H9 (cell line): ENCODE data around the gene TLK1. TPM values are rescaled to one million over a fixed set of nuclear protein-coding genes. Genes with fewer than 3 reads are reported as not detected.

ENCODE experiments used
- DNase-seq: peaks from one replicate; pipeline ENCODE4 v3.0.0-alpha.2; 2017
- H2AFZ ChIP-seq: one replicate; pipeline ENCODE4 v1.6.1; 2013; ENCODE audit warnings: mild to moderate bottlenecking, low read length, control low read depth, moderate library complexity
- H2AK5ac ChIP-seq: 2 replicates; pipeline ENCODE4 v1.6.1; 2013; ENCODE audit warnings: low read length, control low read depth, mixed read lengths; ENCODE audit not compliant: insufficient read length
- H2BK120ac ChIP-seq: one replicate; pipeline ENCODE4 v1.6.1; 2013; ENCODE audit warnings: low read depth, mild to moderate bottlenecking, low read length, control low read depth, inconsistent platforms; ENCODE audit not compliant: poor library complexity, severe bottlenecking
- H2BK12ac ChIP-seq: 2 replicates; pipeline ENCODE4 v1.6.1; 2013; ENCODE audit warnings: low read length, control low read depth, mixed read lengths, low read depth; ENCODE audit not compliant: insufficient read length
- H2BK15ac ChIP-seq: 2 replicates; pipeline ENCODE4 v1.6.1; 2013; ENCODE audit warnings: low read depth, low read length, control low read depth
- H2BK20ac ChIP-seq: one replicate; pipeline ENCODE4 v1.6.1; 2013; ENCODE audit warnings: low read depth, mild to moderate bottlenecking, low read length, control low read depth, inconsistent platforms; ENCODE audit not compliant: poor library complexity, severe bottlenecking
- H2BK5ac ChIP-seq: 2 replicates; pipeline ENCODE4 v1.6.1; 2013; ENCODE audit warnings: low read length, control low read depth, mixed read lengths; ENCODE audit not compliant: insufficient read length
- H3K14ac ChIP-seq: 2 replicates; pipeline ENCODE4 v1.6.1; 2013; ENCODE audit warnings: low read length, control low read depth; ENCODE audit not compliant: insufficient read depth
- H3K18ac ChIP-seq: 2 replicates; pipeline ENCODE4 v1.6.1; 2013; ENCODE audit warnings: low read depth, mild to moderate bottlenecking, mixed read lengths, low read length, control low read depth; ENCODE audit not compliant: insufficient read length
- H3K23ac ChIP-seq: 2 replicates; pipeline ENCODE4 v1.6.1; 2013; ENCODE audit warnings: low read length, control low read depth, mixed read lengths, low read depth; ENCODE audit not compliant: insufficient read length
- H3K23me2 ChIP-seq: 2 replicates; pipeline ENCODE4 v1.6.1; 2013; ENCODE audit warnings: low read depth, mild to moderate bottlenecking, mixed read lengths, low read length, control low read depth; ENCODE audit not compliant: insufficient read length, poor library complexity, severe bottlenecking
- H3K27ac ChIP-seq: 2 replicates; pipeline ENCODE4 v1.5.1; 2013; ENCODE audit warnings: low read length, control low read depth, mixed read lengths, low read depth; ENCODE audit not compliant: insufficient read length
- H3K27me3 ChIP-seq: 2 replicates; pipeline ENCODE4 v1.6.1; 2013; ENCODE audit warnings: low read length, control low read depth, inconsistent platforms; ENCODE audit not compliant: insufficient read depth
- H3K4ac ChIP-seq: 2 replicates; pipeline ENCODE4 v1.6.1; 2013; ENCODE audit warnings: low read depth, mild to moderate bottlenecking, control low read depth, inconsistent platforms, low read length, moderate library complexity
- H3K4me1 ChIP-seq: 2 replicates; pipeline ENCODE4 v1.6.1; 2013; ENCODE audit warnings: low read length, control low read depth, inconsistent platforms; ENCODE audit not compliant: insufficient read depth
- H3K4me2 ChIP-seq: 2 replicates; pipeline ENCODE4 v1.6.1; 2013; ENCODE audit warnings: low read length, control low read depth, mixed read lengths; ENCODE audit not compliant: insufficient read length, insufficient read depth
- H3K56ac ChIP-seq: 2 replicates; pipeline ENCODE4 v1.6.1; 2013; ENCODE audit warnings: low read depth, mild to moderate bottlenecking, mixed read lengths, low read length, control low read depth; ENCODE audit not compliant: insufficient read length
- H3K79me1 ChIP-seq: 2 replicates; pipeline ENCODE4 v1.6.1; 2013; ENCODE audit warnings: low read depth, mild to moderate bottlenecking, moderate library complexity, low read length, control low read depth, inconsistent platforms; ENCODE audit not compliant: insufficient read depth, poor library complexity, severe bottlenecking
- H3K79me2 ChIP-seq: 2 replicates; pipeline ENCODE4 v1.6.1; 2013; ENCODE audit warnings: low read length, control low read depth, inconsistent platforms; ENCODE audit not compliant: insufficient read depth
- H3K9ac ChIP-seq: 2 replicates; pipeline ENCODE4 v1.6.1; 2013; ENCODE audit warnings: low read length, control low read depth, mixed read lengths; ENCODE audit not compliant: insufficient read length; ENCODE audit errors: extremely low read depth
- H3K9me3 ChIP-seq: one replicate; pipeline ENCODE4 v1.6.1; 2013; ENCODE audit warnings: low read depth, low read length, inconsistent platforms; ENCODE audit not compliant: control insufficient read depth
- H3T11ph ChIP-seq: one replicate; pipeline ENCODE4 v1.6.1; 2013; ENCODE audit warnings: mild to moderate bottlenecking, low read length, control low read depth, inconsistent platforms
- H4K20me1 ChIP-seq: one replicate; pipeline ENCODE4 v1.6.1; 2013; ENCODE audit not compliant: control insufficient read depth, insufficient read length, insufficient read depth
- H4K5ac ChIP-seq: 2 replicates; pipeline ENCODE4 v1.6.1; 2013; ENCODE audit warnings: low read depth, mild to moderate bottlenecking, mixed read lengths, low read length, control low read depth; ENCODE audit not compliant: insufficient read length
- H4K8ac ChIP-seq: replicated peaks from 2 replicates; pipeline ENCODE4 v1.6.1; 2013; ENCODE audit warnings: low read length, control low read depth, mixed read lengths, low read depth; ENCODE audit not compliant: insufficient read length
- H4K91ac ChIP-seq: 2 replicates; pipeline ENCODE4 v1.6.1; 2013; ENCODE audit warnings: low read depth, mild to moderate bottlenecking, moderate library complexity, mixed read lengths, low read length, control low read depth; ENCODE audit not compliant: insufficient read length
- H3K27ac Mint-ChIP-seq, 3 experiments: 2 replicates in 2 of 3; 3 replicates in 1 of 3; pipeline ENCODE4 v1.8.0; 2020 to 2021; ENCODE audit warnings: mixed read lengths in 3 of 3, mild to moderate bottlenecking in 1 of 3, moderate library complexity in 1 of 3
- H3K27me3 Mint-ChIP-seq: 2 replicates; pipeline ENCODE4 v1.8.0; 2021; ENCODE audit warnings: low read depth, mild to moderate bottlenecking, moderate library complexity, mixed read lengths
- H3K36me3 Mint-ChIP-seq, 3 experiments: 2 replicates in 2 of 3; 3 replicates in 1 of 3; pipeline ENCODE4 v1.8.0; 2020 to 2021; ENCODE audit warnings: low read depth in 3 of 3, mixed read lengths in 3 of 3; ENCODE audit not compliant: insufficient read depth in 1 of 3
- H3K4me1 Mint-ChIP-seq, 2 experiments: 2 replicates each; pipeline ENCODE4 v1.8.0; 2020; ENCODE audit warnings: mixed read lengths in 2 of 2
- H3K4me3 Mint-ChIP-seq, 2 experiments: 2 replicates in 1 of 2; 3 replicates in 1 of 2; pipeline ENCODE4 v1.8.0; 2020 to 2021; ENCODE audit warnings: mild to moderate bottlenecking in 2 of 2, mixed read lengths in 2 of 2, moderate library complexity in 1 of 2
- H3K9me3 Mint-ChIP-seq, 2 experiments: 2 replicates in 1 of 2; 3 replicates in 1 of 2; pipeline ENCODE4 v1.8.0; 2020; ENCODE audit warnings: mild to moderate bottlenecking in 2 of 2, mixed read lengths in 2 of 2, moderate library complexity in 1 of 2
- WGBS: extraction: QIAGEN DNeasy Blood & Tissue Kit; methylation state at CpG from one replicate; pipeline ENCODE4 v1.1.7; 2013; ENCODE audit warnings: missing lambda C conversion rate, low lambda C conversion rate, mixed read lengths; ENCODE audit not compliant: insufficient read length; ENCODE audit errors: extremely low coverage; 5-methylcytosine and 5-hydroxymethylcytosine counted together
- total RNA-seq: library from RNA; stranded (reverse); gene quantifications from 2 replicates; pipeline ENCODE4 v1.2.1, GENCODE V29; 2021
- TF ChIP-seq, protein P1 (sequence below): fragments of 200-600 bp; sonication (generic); conservative IDR thresholded peaks from 3 replicates; pipeline ENCODE4 v1.8.0; 2021; ENCODE audit warnings: antibody characterized with exemption, mild to moderate bottlenecking

Gene TLK1
- total RNA-seq, 1 experiment from 2014 or later = 112 TPM

DNA sequence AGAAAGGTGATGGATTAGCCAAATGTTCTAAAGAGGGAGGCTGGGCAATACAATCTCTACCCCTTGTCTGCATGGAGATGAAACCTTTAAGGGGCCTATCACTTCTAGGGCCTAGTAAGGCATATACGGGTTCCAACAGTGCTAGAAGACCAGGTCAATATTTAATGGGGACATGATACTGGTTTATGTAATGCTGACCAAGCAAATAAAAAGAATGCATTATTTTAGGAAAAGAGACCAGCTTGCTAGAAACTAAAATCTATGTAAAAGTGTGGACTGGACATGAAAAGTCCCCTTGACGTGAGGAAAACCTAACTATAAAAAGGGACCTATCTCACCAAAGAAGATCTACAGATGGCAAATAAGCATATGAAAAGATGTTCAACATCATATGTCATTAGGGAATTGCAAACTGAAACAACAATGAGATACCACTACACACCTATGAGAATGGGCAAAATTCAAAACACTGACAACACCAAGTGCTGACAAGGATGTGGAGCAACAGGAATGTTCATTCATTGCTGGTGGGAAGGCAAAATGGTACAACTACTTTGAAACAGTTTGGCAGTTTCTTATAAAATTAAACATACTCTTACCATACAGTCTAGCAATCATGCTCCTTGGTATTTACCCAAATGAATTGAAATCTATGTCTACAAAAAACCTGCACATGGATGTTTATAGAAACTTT is 45.9 kb upstream of the TLK1 start:
- Histone ChIP-seq H2AK5ac (no peak overlapping the region), H3K23me2 (no peaks in the 10 kb centered on the region), H3K4me2 (no peak overlapping the region), H2BK20ac (no peak overlapping the region), H4K8ac (no peak overlapping the region), H3K27ac (no peak overlapping the region), H3K23ac (no peak overlapping the region), H3K79me1 (no peaks in the 10 kb centered on the region), H3T11ph (no peak overlapping the region), H2BK15ac (no peak overlapping the region), H2AFZ (no peak overlapping the region), H3K27me3 (no peaks in the 10 kb centered on the region), H4K5ac (no peak overlapping the region), H2BK12ac (no peak overlapping the region), H3K9ac (no peak overlapping the region), H3K4ac (no peak overlapping the region), H3K18ac (no peak overlapping the region), H3K56ac (no peak overlapping the region), H3K14ac (no peak overlapping the region), H4K91ac (no peak overlapping the region), H3K79me2 (no peaks in the 10 kb centered on the region), H2BK120ac (no peak overlapping the region), H4K20me1 (no peaks in the 10 kb centered on the region), H2BK5ac (no peak overlapping the region), H3K4me1 (no peaks in the 10 kb centered on the region), H3K9me3 (no peaks in the 10 kb centered on the region)
- H3K4me1 Mint-ChIP-seq = peaks cover 14 to 15% of the 10 kb centered on the region in 2 experiments
- H3K27me3 Mint-ChIP-seq = no peaks in the 10 kb centered on the region
- no CpG with 5 or more reads among the region's 2 CpGs for WGBS
- H3K27ac Mint-ChIP-seq = no peak overlapping the region
- H3K4me3 Mint-ChIP-seq = no peak overlapping the region
- no peaks in the 10 kb centered on the region; a peak in 2 of 5 replicates for H3K9me3 Mint-ChIP-seq
- H3K36me3 Mint-ChIP-seq = peaks cover 0 to 7% (median 0%) of the 10 kb centered on the region in 3 experiments; a peak in 2 of 7 replicates
- no peak for DNase-seq
- TF ChIP-seq, protein P1, sequence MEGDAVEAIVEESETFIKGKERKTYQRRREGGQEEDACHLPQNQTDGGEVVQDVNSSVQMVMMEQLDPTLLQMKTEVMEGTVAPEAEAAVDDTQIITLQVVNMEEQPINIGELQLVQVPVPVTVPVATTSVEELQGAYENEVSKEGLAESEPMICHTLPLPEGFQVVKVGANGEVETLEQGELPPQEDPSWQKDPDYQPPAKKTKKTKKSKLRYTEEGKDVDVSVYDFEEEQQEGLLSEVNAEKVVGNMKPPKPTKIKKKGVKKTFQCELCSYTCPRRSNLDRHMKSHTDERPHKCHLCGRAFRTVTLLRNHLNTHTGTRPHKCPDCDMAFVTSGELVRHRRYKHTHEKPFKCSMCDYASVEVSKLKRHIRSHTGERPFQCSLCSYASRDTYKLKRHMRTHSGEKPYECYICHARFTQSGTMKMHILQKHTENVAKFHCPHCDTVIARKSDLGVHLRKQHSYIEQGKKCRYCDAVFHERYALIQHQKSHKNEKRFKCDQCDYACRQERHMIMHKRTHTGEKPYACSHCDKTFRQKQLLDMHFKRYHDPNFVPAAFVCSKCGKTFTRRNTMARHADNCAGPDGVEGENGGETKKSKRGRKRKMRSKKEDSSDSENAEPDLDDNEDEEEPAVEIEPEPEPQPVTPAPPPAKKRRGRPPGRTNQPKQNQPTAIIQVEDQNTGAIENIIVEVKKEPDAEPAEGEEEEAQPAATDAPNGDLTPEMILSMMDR = no peak
